ENCODE data around the gene ANKS1A. TPM values are rescaled to one million over a fixed set of nuclear protein-coding genes. Genes with fewer than 3 reads are reported as not detected.

Gene ANKS1A
- total RNA-seq, 2 experiments from 2014 or later, result 6.4 to 6.9 TPM

- peaks cover 30% of the 10 kb centered on the region for H3K36me3 ChIP-seq (ENCODE audit: insufficient read depth, low read length)
- H3K9me3 Mint-ChIP-seq, result no peaks in the 10 kb centered on the region
- no peaks in the 10 kb centered on the region for H3K27me3 ChIP-seq (ENCODE audit: control insufficient read depth in 1 of 2, insufficient read depth in 2 of 2, low read length in 2 of 2)
- H3K4me1 Mint-ChIP-seq (ENCODE audit: low read depth), result peaks cover 7% of the 10 kb centered on the region
- ATAC-seq (ENCODE audit: poor library complexity), result no peak
- intact Hi-C loops (cut with DNase I, micrococcal nuclease), result no loop called here
- no peak overlapping the region for H3K27ac ChIP-seq (ENCODE audit: low read depth in 1 of 2, low read length in 2 of 2)
- no peak for TF ChIP-seq CTCF (IDR thresholded peaks at IDR 0.05)
- ChIA-PET CTCF (no interaction called here), POLR2A (no interaction called here)
- no peaks in the 10 kb centered on the region for H3K4me1 ChIP-seq (ENCODE audit: insufficient read depth, low read length)
- H3K9me3 ChIP-seq (ENCODE audit: control insufficient read depth in 1 of 2, insufficient read depth in 1 of 2, low read length in 2 of 2), result no peaks in the 10 kb centered on the region
- no peaks in the 10 kb centered on the region for H3K27me3 Mint-ChIP-seq
- H3K36me3 Mint-ChIP-seq (ENCODE audit: low read depth), result peaks cover 22% of the 10 kb centered on the region
- DNase-seq, result no peak
- no peak overlapping the region for H3K4me3 ChIP-seq (ENCODE audit: low read length)
- H3K27ac Mint-ChIP-seq, result no peak overlapping the region
- no peak overlapping the region for H3K4me3 Mint-ChIP-seq
Observed at GRCh38 chr6:35061651-35062410, 172.8 kb downstream of the ANKS1A start.

DNA sequence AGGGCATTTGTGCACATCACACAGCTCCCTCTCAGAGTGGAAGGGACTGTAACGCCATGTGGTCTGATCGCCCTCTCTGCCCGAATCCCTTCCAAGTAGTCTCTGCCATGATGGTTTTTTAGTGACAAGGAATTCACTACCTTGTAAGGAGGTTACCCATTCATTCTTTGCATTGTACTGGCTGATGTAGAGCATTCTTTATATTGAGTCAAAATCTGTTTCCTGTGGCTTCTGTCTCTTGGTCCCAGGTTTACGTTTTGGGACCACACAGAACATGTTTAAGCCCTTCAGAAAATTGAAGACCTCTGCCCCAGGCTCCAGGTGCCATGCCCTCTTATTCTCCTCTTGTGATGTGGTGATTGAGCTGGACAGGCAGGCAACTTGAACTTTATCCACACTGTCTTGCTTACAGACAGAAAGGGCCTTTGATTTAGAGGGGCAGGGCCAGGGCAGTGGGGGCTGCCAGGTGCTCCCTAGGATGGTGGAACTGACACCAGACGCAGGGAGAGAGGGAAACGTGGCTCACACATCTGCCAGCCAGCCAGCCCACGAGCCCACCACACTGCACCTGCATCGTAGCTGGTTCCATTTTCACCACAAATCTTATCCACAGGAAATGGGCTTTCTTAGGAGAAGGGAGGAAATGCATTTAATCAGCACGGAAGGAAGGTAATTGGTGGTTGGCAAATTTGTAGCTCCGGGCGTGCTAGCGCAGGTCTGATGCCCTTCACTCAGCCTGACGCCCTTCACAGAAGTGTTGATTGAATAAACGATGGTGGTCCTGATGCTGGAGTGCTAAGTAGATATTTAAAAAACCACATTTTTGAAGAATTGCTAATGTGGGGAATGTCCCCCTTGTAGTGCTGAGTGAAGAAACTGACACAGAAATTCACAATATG is 173.9 kb downstream of the ANKS1A start:
- no peaks in the 10 kb centered on the region for H3K27me3 ChIP-seq (ENCODE audit: control insufficient read depth in 1 of 2, insufficient read depth in 2 of 2, low read length in 2 of 2)
- no peak for TF ChIP-seq CTCF (IDR thresholded peaks at IDR 0.05)
- POLR2A ChIA-PET, result interaction anchor here (0.6 kb wide), 1 partner anchor 51 kb away, joined by 5 read pairs; no protein-coding TSS in a partner anchor
- Mint-ChIP-seq H3K36me3 (ENCODE audit: low read depth) (peaks cover 22% of the 10 kb centered on the region), H3K27me3 (no peaks in the 10 kb centered on the region), H3K9me3 (no peaks in the 10 kb centered on the region), H3K4me3 (no peak overlapping the region), H3K27ac (no peak overlapping the region), H3K4me1 (ENCODE audit: low read depth) (peaks cover 7% of the 10 kb centered on the region)
- intact Hi-C loops (cut with DNase I, micrococcal nuclease), result no loop called here
- H3K36me3 ChIP-seq (ENCODE audit: insufficient read depth, low read length), result peaks cover 27% of the 10 kb centered on the region
- no peaks in the 10 kb centered on the region for H3K9me3 ChIP-seq (ENCODE audit: control insufficient read depth in 1 of 2, insufficient read depth in 1 of 2, low read length in 2 of 2)
- ATAC-seq (ENCODE audit: poor library complexity) (no peak), DNase-seq (no peak)
- no peaks in the 10 kb centered on the region for H3K4me1 ChIP-seq (ENCODE audit: insufficient read depth, low read length)
- CTCF ChIA-PET, result no interaction called here
- H3K4me3 ChIP-seq (ENCODE audit: low read length), result no peak overlapping the region
- H3K27ac ChIP-seq (ENCODE audit: low read depth in 1 of 2, low read length in 2 of 2), result no peak overlapping the region

DNA sequence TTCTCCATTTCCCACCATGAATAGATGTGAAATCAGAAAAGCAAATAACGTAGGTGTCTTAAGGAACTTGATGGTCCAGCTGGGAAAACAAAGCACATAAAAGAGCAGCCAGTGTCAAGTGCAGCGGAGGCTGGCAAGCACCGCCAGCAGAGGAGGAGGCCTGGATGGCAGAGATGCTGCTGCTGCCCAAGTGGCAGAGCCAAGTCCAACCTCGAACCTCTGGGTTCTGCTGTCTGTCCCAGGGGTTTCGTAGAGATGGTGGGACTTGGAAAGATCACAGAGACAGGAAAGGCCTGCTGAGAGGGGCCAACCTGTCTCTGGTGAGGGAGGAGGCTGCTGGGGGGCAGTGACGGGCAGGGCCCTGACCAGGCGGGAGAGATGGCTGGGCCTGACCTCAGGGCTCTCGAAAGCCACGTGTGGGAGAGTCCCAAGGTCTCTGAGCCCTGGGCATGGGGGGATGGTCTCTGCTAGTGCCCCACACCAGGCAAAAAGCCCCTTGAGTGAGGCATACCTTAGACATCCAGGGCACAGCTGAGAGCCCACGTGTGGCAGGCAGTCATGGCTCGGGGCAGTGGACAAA is 174.7 kb downstream of the ANKS1A start:
- Histone ChIP-seq H3K4me3 (ENCODE audit: low read length) (no peak overlapping the region), H3K9me3 (ENCODE audit: control insufficient read depth in 1 of 2, insufficient read depth in 1 of 2, low read length in 2 of 2) (no peaks in the 10 kb centered on the region), H3K36me3 (ENCODE audit: insufficient read depth, low read length) (peaks cover 27% of the 10 kb centered on the region), H3K27ac (ENCODE audit: low read depth in 1 of 2, low read length in 2 of 2) (no peak overlapping the region), H3K27me3 (ENCODE audit: control insufficient read depth in 1 of 2, insufficient read depth in 2 of 2, low read length in 2 of 2) (no peaks in the 10 kb centered on the region), H3K4me1 (ENCODE audit: insufficient read depth, low read length) (no peaks in the 10 kb centered on the region)
- no peaks in the 10 kb centered on the region for H3K27me3 Mint-ChIP-seq
- intact Hi-C loops (cut with DNase I, micrococcal nuclease), result no loop called here
- no peaks in the 10 kb centered on the region for H3K9me3 Mint-ChIP-seq
- H3K4me3 Mint-ChIP-seq, result no peak overlapping the region
- H3K27ac Mint-ChIP-seq, result no peak overlapping the region
- CTCF ChIA-PET, result no interaction called here
- no peak for TF ChIP-seq CTCF (IDR thresholded peaks at IDR 0.05)
- DNase-seq (no peak), ATAC-seq (ENCODE audit: poor library complexity) (no peak)
- peaks cover 2% of the 10 kb centered on the region for H3K4me1 Mint-ChIP-seq (ENCODE audit: low read depth)
- POLR2A ChIA-PET, result no interaction called here
- H3K36me3 Mint-ChIP-seq (ENCODE audit: low read depth), result peaks cover 16% of the 10 kb centered on the region
